Measurements from ENCODE around the gene CHD6.
"Not testable (repeated sequence)": the region's sequence is repeated elsewhere in the genome, so short reads cannot be mapped to it uniquely, and the experiment has no call there.

Gene CHD6

GRCh38 chr20:41537865-41538264 lies 80.3 kb downstream of the CHD6 start:
- no peak for DNase-seq

GRCh38 chr20:41535551-41535950 lies 82.6 kb downstream of the CHD6 start:
- not testable (repeated sequence) for DNase-seq

- DNase-seq, result no peak
Measured at GRCh38 chr20:41534842-41535241, 83.3 kb downstream of the CHD6 start.

GRCh38 chr20:41534170-41534569 lies 84.0 kb downstream of the CHD6 start:
- no peak for DNase-seq

- DNase-seq, result no peak
Measured at GRCh38 chr20:41533537-41534136, 84.5 kb downstream of the CHD6 start.

GRCh38 chr20:41532935-41533334 lies 85.2 kb downstream of the CHD6 start:
- DNase-seq, result no peak

- DNase-seq, result no peak
Measured at GRCh38 chr20:41531518-41532275, 86.5 kb downstream of the CHD6 start.

GRCh38 chr20:41530923-41531322 lies 87.3 kb downstream of the CHD6 start:
- DNase-seq, result no peak

GRCh38 chr20:41526327-41526726 lies 91.8 kb downstream of the CHD6 start:
- no peak for DNase-seq

- DNase-seq, result no peak
Measured at GRCh38 chr20:41524980-41525613, 93.1 kb downstream of the CHD6 start.

GRCh38 chr20:41523857-41524256 lies 94.3 kb downstream of the CHD6 start:
- no peak for DNase-seq

- DNase-seq, result no peak
Measured at GRCh38 chr20:41513829-41514228, 104.3 kb downstream of the CHD6 start.

GRCh38 chr20:41512624-41513023 lies 105.6 kb downstream of the CHD6 start:
- DNase-seq, result no peak

GRCh38 chr20:41510847-41511450 lies 107.2 kb downstream of the CHD6 start:
- DNase-seq, result no peak

- DNase-seq, result no peak
Measured at GRCh38 chr20:41510224-41510623, 108.0 kb downstream of the CHD6 start.

GRCh38 chr20:41509316-41510200 lies 108.6 kb downstream of the CHD6 start:
- no peak for DNase-seq

- no peak for DNase-seq
Measured at GRCh38 chr20:41508335-41508734, 109.8 kb downstream of the CHD6 start.

GRCh38 chr20:41507851-41508250 lies 110.3 kb downstream of the CHD6 start:
- no peak for DNase-seq

- DNase-seq, result no peak
Measured at GRCh38 chr20:41507436-41507835, 110.7 kb downstream of the CHD6 start.

- DNase-seq, result no peak
Measured at GRCh38 chr20:41506192-41506915, 111.8 kb downstream of the CHD6 start.

- DNase-seq, result no peak
Measured at GRCh38 chr20:41505184-41505583, 113.0 kb downstream of the CHD6 start.

- DNase-seq, result no peak
Measured at GRCh38 chr20:41501376-41501775, 116.8 kb downstream of the CHD6 start.
